ENCODE data around the gene EPHA5.

The EPHA5 gene

DNA sequence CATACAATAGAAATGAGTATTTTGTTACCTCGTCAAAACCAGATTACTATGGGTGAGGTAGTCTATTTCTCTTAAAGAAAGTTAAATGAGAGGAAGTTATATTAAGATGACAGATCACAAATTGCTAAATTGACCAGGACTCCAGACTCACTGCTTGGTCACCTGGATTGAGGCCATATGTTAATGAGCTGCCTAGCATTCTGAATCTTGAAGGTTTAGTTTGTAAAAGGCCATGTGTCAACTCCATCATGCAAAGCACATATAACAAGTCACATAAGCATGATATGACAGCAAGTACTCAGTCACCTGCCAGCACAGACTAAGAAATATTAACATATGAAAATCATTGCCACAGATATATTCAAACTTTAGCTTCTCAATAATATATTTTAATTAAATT lies 72.6 kb downstream of the EPHA5 start:
- DNase-seq (ENCODE audit: low read depth) = no peak
- H3K4me3 ChIP-seq (ENCODE audit: low read length) = no peak overlapping the region
- TF ChIP-seq, protein P1, sequence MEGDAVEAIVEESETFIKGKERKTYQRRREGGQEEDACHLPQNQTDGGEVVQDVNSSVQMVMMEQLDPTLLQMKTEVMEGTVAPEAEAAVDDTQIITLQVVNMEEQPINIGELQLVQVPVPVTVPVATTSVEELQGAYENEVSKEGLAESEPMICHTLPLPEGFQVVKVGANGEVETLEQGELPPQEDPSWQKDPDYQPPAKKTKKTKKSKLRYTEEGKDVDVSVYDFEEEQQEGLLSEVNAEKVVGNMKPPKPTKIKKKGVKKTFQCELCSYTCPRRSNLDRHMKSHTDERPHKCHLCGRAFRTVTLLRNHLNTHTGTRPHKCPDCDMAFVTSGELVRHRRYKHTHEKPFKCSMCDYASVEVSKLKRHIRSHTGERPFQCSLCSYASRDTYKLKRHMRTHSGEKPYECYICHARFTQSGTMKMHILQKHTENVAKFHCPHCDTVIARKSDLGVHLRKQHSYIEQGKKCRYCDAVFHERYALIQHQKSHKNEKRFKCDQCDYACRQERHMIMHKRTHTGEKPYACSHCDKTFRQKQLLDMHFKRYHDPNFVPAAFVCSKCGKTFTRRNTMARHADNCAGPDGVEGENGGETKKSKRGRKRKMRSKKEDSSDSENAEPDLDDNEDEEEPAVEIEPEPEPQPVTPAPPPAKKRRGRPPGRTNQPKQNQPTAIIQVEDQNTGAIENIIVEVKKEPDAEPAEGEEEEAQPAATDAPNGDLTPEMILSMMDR (conservative IDR thresholded peaks at IDR 0.05; ENCODE audit: low read length) = no peak

DNA sequence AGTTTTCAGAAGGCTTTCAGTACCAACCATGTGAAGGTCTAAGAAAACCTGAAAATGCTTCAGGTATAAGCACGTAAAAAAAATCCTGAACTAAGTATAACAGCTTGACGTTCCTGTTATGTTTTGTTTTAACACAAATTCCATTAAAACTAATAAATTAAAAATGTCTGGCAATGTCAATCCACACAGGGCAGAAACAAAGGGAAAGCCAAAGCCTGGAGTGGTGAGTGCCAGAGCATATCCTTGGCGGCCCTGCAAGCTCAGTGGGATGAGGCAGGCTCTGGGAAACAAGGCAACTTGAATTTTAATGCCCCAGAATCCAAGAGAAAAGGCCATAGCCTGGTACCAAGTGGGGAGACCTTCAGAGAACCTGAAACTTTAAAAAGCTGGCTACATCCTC lies 78.2 kb downstream of the EPHA5 start:
- H3K4me3 ChIP-seq (ENCODE audit: low read length) = no peak overlapping the region
- no peak for DNase-seq (ENCODE audit: low read depth)
- TF ChIP-seq, protein P1 (conservative IDR thresholded peaks at IDR 0.05; ENCODE audit: low read length) = no peak

DNA sequence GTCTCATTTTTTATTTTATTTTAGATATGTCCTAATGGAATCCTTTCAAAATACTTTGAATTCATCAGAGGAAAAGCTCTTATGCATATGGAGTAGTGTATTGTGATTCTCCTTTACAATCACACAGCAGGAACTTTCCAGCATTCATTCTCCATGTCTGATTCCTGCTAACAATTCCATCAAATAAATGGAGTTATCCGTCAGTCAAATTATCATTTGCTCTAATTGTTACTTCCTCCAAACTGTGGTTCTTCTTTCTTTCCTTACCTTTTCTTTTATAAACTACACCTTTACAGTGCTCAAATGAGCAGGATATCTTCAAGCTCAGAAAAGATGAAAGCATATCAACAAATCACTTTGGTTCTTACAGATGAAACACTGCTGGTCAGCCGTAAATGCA lies 80.4 kb downstream of the EPHA5 start:
- no peak overlapping the region for H3K4me3 ChIP-seq (ENCODE audit: low read length)
- no peak for DNase-seq (ENCODE audit: low read depth)
- TF ChIP-seq, protein P1 (conservative IDR thresholded peaks at IDR 0.05; ENCODE audit: low read length) = no peak

DNA sequence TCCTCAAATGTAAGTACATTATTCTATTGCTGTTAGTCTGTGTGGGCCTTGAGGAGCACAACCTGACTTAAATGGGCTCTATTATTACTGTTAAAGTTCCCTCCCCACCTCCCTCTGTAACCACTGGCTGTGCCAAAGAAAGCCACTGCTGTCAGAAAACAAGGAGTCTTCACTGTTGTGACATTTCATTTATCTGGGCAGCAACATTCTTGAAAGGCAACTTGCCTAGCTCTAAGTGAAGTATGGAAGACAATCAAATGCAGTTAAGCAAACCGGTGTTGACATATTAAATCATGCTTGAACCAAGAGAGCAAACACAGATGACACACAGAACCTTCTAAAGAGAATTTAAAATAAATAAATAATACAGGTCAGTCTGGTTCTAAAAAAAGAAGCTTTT lies 81.0 kb downstream of the EPHA5 start:
- TF ChIP-seq, protein P1 (conservative IDR thresholded peaks at IDR 0.05; ENCODE audit: low read length) = no peak
- DNase-seq (ENCODE audit: low read depth) = no peak
- no peak overlapping the region for H3K4me3 ChIP-seq (ENCODE audit: low read length)

DNA sequence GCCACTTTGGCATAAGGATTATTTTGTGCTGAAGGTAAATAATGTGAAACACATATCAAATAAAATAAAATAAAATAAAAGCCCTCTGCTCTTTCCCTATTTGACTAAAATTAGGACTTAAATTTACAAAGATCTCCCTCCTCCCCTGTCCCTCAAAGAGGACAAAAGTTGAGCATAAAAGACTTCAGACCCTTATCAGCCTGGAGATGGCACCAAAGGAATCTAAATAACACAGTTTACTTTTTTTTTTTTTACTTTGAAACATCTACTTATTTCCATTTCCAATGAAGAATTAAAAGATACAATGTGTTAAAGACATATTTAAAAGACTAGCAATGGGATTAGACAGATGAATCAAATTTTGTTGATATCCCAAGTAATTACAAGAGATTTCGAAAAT lies 89.7 kb downstream of the EPHA5 start:
- no peak overlapping the region for H3K4me3 ChIP-seq (ENCODE audit: low read length)
- DNase-seq (ENCODE audit: low read depth) = no peak
- TF ChIP-seq, protein P1 (conservative IDR thresholded peaks at IDR 0.05; ENCODE audit: low read length) = no peak

DNA sequence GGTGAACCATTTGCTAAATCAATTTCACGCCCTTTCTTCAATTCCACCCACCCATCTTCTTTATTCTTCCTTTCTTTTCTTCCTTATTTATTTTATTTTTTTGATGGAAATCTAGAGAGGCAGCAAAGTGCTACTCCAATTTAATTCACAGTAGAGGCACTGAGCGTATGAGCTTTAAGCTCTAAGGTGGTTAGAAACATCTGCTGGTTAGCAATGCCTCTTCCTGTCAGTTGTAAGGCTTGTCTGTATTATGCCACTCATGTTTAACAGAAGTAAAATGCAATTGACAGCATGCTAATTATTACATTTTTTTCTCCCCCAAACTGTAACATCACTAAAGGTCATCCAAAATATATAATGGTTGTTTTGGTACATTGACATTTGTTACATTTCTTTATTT lies 103.8 kb downstream of the EPHA5 start:
- TF ChIP-seq, protein P1 (conservative IDR thresholded peaks at IDR 0.05; ENCODE audit: low read length) = no peak
- no peak for DNase-seq (ENCODE audit: low read depth)
- H3K4me3 ChIP-seq (ENCODE audit: low read length) = no peak overlapping the region

DNA sequence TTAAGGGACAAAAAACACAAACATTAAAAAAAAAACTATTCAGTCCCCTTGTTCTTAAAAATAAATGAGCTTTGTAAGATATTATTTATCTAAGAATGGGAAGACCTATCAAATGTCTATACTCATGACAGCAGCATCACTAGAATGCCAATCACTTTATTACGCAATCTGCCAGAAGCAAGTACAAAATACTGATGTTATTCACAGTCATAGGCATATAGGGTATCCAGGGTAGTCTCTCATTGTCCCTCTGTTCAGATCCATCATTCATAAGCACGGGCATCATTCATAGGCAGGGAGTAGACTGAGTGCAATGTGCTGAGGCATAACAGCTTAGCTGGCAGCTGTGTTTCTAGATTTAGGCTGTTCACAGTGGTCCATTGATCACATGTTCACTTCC lies 109.1 kb downstream of the EPHA5 start:
- no peak for DNase-seq (ENCODE audit: low read depth)
- H3K4me3 ChIP-seq (ENCODE audit: low read length) = no peak overlapping the region
- TF ChIP-seq, protein P1 (conservative IDR thresholded peaks at IDR 0.05; ENCODE audit: low read length) = no peak

Measured in AG10803 (cell line).